ENCODE measurements around the gene TNIP3. TPM values are rescaled to one million over a fixed set of nuclear protein-coding genes. Genes with fewer than 3 reads are reported as not detected.
"Not testable (repeated sequence)": the region's sequence is repeated elsewhere in the genome, so short reads cannot be mapped to it uniquely, and the experiment has no call there.

Gene TNIP3
- total and polyA plus RNA-seq, 2 donors (not counting 1 experiment from before 2014, with no cell fraction given) = 0.50 to 0.51 TPM

- H3K9me3 ChIP-seq (ENCODE audit: control insufficient read depth, insufficient read depth, low read depth, low read length) = no peaks in the 10 kb centered on the region
- H3K4me1 ChIP-seq (ENCODE audit: control insufficient read depth, extremely low read depth, insufficient read depth, low read length) = no peaks in the 10 kb centered on the region
- no peaks in the 10 kb centered on the region for H3K79me2 ChIP-seq (ENCODE audit: control insufficient read depth, insufficient read depth, low read length)
- no peak overlapping the region for H3K27ac ChIP-seq (ENCODE audit: insufficient read depth, low read length)
- TF ChIP-seq EZH2 (IDR thresholded peaks at IDR 0.05; ENCODE audit: low read length, missing control alignments) = no peak
- TF ChIP-seq CTCF (conservative IDR thresholded peaks at IDR 0.05 in 1 of 2, IDR thresholded peaks at IDR 0.05 in 1 of 2; ENCODE audit: low read depth in 1 of 2, low read length in 2 of 2) = no peak
- no peak overlapping the region for H3K4me2 ChIP-seq (ENCODE audit: extremely low read depth, insufficient read depth, low read length)
- H3K27me3 ChIP-seq (ENCODE audit: control insufficient read depth, insufficient read depth, low read length) = no peaks in the 10 kb centered on the region
- H3K4me3 ChIP-seq (replicated peaks in 1 of 4; ENCODE audit: control extremely low read depth in 1 of 4, insufficient read depth in 1 of 4, low read depth in 3 of 4, low read length in 4 of 4) = no peak overlapping the region
- H3K9ac ChIP-seq (ENCODE audit: insufficient read depth, low read length) = no peak overlapping the region
- no peaks in the 10 kb centered on the region for H3K36me3 ChIP-seq (ENCODE audit: control insufficient read depth, insufficient read depth, low read length)
- no peak overlapping the region for H2AFZ ChIP-seq (ENCODE audit: low read length)
- H4K20me1 ChIP-seq (ENCODE audit: control insufficient read depth, extremely low read depth, insufficient read depth, low read length) = no peaks in the 10 kb centered on the region
- no peak for DNase-seq (ENCODE audit: low read depth in 2 of 2)
Measured at GRCh38 chr4:121208244-121209007, 44.3 kb upstream of the TNIP3 start.

GRCh38 chr4:121205777-121206176 is 41.7 kb upstream of the TNIP3 start:
- not testable (repeated sequence) for H3K9ac ChIP-seq (ENCODE audit: insufficient read depth, low read length); DNase-seq (ENCODE audit: low read depth in 2 of 2); H3K4me1 ChIP-seq (ENCODE audit: control insufficient read depth, extremely low read depth, insufficient read depth, low read length); H3K4me3 ChIP-seq (replicated peaks in 1 of 4; ENCODE audit: control extremely low read depth in 1 of 4, insufficient read depth in 1 of 4, low read depth in 3 of 4, low read length in 4 of 4); H3K36me3 ChIP-seq (ENCODE audit: control insufficient read depth, insufficient read depth, low read length); H3K79me2 ChIP-seq (ENCODE audit: control insufficient read depth, insufficient read depth, low read length); H4K20me1 ChIP-seq (ENCODE audit: control insufficient read depth, extremely low read depth, insufficient read depth, low read length); H2AFZ ChIP-seq (ENCODE audit: low read length); H3K27me3 ChIP-seq (ENCODE audit: control insufficient read depth, insufficient read depth, low read length); H3K9me3 ChIP-seq (ENCODE audit: control insufficient read depth, insufficient read depth, low read depth, low read length); H3K27ac ChIP-seq (ENCODE audit: insufficient read depth, low read length); H3K4me2 ChIP-seq (ENCODE audit: extremely low read depth, insufficient read depth, low read length)

DNA sequence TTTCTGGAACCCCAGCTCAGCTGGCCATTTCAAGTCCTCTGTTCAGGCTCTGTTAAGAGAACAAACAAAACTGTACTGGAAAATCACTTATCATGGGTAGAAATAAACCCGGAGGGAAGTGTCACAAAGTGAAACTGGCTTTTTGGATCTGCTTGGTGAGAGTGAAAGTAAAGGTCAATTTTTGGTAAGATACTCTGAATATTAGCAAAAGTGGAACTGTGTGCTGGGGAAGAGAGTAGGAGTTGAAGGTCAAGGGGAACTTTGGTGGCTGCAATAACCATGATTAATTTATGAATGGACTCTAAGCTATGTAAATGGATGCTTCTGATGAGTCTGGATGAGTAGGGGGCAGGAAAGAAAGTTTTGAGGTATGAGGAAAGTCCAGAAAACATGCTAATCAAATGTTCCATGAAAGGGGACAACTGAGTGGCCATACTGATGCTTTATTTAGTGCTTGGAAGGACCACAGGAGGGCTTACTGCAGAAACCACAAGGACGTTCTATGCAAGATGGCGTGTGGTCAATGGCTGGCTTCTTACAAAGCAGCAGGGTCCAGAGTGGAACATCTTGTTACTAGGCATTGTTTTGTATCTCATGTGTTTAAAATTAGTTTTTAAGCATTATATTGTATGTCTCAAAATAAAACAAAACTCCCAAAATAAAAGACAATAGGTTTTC is 36.8 kb upstream of the TNIP3 start:
- Histone ChIP-seq H3K79me2 (ENCODE audit: control insufficient read depth, insufficient read depth, low read length) (no peaks in the 10 kb centered on the region), H2AFZ (ENCODE audit: low read length) (peak overlapping the region; percentile 8), H4K20me1 (ENCODE audit: control insufficient read depth, extremely low read depth, insufficient read depth, low read length) (no peaks in the 10 kb centered on the region), H3K4me1 (ENCODE audit: control insufficient read depth, extremely low read depth, insufficient read depth, low read length) (no peaks in the 10 kb centered on the region), H3K9me3 (ENCODE audit: control insufficient read depth, insufficient read depth, low read depth, low read length) (no peaks in the 10 kb centered on the region), H3K9ac (ENCODE audit: insufficient read depth, low read length) (no peak overlapping the region), H3K4me3 (replicated peaks in 1 of 4; ENCODE audit: control extremely low read depth in 1 of 4, insufficient read depth in 1 of 4, low read depth in 3 of 4, low read length in 4 of 4) (no peak overlapping the region), H3K36me3 (ENCODE audit: control insufficient read depth, insufficient read depth, low read length) (no peaks in the 10 kb centered on the region), H3K4me2 (ENCODE audit: extremely low read depth, insufficient read depth, low read length) (peak overlapping the region; percentile 8), H3K27me3 (ENCODE audit: control insufficient read depth, insufficient read depth, low read length) (no peaks in the 10 kb centered on the region), H3K27ac (ENCODE audit: insufficient read depth, low read length) (no peak overlapping the region)
- DNase-seq (ENCODE audit: low read depth in 2 of 2) = no peak
- TF ChIP-seq EZH2 (IDR thresholded peaks at IDR 0.05; ENCODE audit: low read length, missing control alignments) (no peak), CTCF (conservative IDR thresholded peaks at IDR 0.05 in 1 of 2, IDR thresholded peaks at IDR 0.05 in 1 of 2; ENCODE audit: low read depth in 1 of 2, low read length in 2 of 2) (no peak)
